ENCODE data around the gene KIAA1671. TPM values are rescaled to one million over a fixed set of nuclear protein-coding genes. Genes with fewer than 3 reads are reported as not detected.
A peak's percentile ranks its signal among the peaks of the same experiment; 100 is the strongest.

The KIAA1671 gene
- total RNA-seq, 1 experiment from 2014 or later, result 7.3 TPM

DNA sequence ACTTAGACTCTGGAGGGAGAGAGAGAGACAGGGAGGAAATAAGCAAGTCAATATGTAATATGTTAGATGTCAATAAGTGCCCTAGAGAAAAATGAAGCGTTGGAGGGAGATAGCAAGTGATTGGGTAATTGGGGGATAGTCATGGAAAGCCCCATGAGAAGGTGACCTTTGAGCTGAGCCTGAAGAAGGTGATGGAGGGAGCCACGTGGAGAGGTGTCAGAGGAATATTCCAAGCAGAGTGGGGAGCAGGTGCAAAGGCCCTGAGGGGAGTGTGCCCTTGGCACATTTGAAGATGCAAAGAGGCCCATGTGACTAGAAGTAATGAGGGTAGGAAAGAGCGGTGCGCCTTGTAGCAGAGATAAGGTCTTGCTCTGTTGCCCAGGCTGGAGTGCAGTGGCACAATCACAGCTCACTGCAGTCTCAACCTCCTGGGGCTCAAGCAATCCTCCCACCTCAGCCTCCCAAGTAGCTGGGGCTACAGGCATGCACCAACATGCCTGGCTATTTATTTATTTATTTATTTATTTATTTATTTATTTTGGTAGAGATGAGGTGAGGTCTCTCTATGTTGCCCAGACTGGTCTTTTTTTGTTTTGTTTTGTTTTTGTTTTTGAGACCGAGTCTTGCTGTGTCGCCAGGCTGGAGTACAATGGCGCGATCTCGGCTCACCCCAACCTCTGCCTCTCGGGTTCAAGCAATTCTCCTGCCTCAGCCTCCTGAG, 8.1 kb upstream of the KIAA1671 start:
- Histone ChIP-seq H3K36me3 (replicated peaks; ENCODE audit: control insufficient read depth, insufficient read depth, low read length) (no peaks in the 10 kb centered on the region), H3K4me3 (ENCODE audit: insufficient read depth, low read depth, low read length) (no peak overlapping the region), H3K27me3 (ENCODE audit: control insufficient read depth, insufficient read depth, low read length) (no peaks in the 10 kb centered on the region)
- no peak for DNase-seq

DNA sequence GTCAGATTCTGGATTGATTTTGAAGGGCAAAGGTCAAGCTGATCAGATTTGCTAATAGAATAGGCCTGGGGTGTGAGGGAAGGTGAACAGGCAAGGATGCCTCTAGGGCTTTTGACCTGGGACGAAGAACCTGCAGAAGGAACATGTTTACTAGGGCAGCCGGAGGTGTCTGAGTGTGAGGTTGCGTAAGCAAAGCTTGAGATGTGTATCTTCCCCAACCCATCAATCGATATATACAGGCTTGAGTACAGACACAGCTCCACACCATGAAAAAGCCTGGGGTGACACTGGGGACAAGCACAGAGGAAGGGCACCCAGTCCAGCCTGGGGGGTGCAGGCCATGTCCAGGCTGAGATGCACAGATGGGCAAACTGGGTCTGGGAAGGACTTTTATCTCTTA, 7.1 kb upstream of the KIAA1671 start:
- Histone ChIP-seq H3K27me3 (ENCODE audit: control insufficient read depth, insufficient read depth, low read length) (no peaks in the 10 kb centered on the region), H3K36me3 (replicated peaks; ENCODE audit: control insufficient read depth, insufficient read depth, low read length) (no peaks in the 10 kb centered on the region), H3K4me3 (ENCODE audit: insufficient read depth, low read depth, low read length) (no peak overlapping the region)
- DNase-seq, result no peak

DNA sequence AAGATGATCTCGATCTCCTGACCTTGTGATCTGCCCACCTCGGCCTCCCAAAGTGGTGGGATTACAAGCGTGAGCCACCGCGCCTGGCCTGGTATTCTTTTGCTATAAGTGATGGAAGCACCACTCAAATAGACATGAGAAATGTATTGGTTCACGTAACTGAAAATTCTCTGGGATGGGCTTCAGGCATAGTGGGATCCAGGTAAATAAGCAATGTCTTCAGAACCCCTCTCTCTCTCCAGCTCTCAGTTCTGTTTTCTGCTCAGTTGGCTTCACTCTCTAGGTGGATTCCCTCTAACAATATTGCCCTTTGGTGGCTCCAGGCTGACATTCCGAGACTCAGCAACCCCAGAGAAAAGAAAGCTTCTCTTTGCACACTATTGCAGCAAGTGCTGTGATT, 5.1 kb upstream of the KIAA1671 start:
- Histone ChIP-seq H3K27me3 (ENCODE audit: control insufficient read depth, insufficient read depth, low read length) (no peaks in the 10 kb centered on the region), H3K4me3 (ENCODE audit: insufficient read depth, low read depth, low read length) (no peak overlapping the region), H3K36me3 (replicated peaks; ENCODE audit: control insufficient read depth, insufficient read depth, low read length) (no peaks in the 10 kb centered on the region)
- DNase-seq, result no peak

DNA sequence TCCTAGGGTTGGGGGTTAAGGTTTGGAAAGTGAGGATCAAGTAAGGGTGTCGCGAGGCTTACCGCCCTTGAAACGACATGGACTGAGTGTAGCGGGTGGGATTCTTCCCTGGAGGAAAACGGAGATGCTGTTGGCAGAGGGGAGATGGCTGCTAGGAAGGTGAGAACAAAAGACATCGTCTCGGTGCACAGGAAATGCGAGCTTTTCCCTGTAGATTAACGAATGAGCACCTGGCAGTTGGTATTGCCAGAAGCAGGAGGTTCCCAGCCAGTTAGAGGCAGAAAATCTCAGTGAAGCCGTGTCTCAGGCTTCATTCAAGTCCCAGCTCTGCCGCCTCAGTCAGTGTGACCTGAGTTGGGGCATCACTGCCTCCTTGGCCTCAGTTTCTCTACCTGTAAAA, 4.6 kb upstream of the KIAA1671 start:
- Histone ChIP-seq H3K27me3 (ENCODE audit: control insufficient read depth, insufficient read depth, low read length) (no peaks in the 10 kb centered on the region), H3K4me3 (ENCODE audit: insufficient read depth, low read depth, low read length) (no peak overlapping the region), H3K36me3 (replicated peaks; ENCODE audit: control insufficient read depth, insufficient read depth, low read length) (no peaks in the 10 kb centered on the region)
- no peak for DNase-seq

DNA sequence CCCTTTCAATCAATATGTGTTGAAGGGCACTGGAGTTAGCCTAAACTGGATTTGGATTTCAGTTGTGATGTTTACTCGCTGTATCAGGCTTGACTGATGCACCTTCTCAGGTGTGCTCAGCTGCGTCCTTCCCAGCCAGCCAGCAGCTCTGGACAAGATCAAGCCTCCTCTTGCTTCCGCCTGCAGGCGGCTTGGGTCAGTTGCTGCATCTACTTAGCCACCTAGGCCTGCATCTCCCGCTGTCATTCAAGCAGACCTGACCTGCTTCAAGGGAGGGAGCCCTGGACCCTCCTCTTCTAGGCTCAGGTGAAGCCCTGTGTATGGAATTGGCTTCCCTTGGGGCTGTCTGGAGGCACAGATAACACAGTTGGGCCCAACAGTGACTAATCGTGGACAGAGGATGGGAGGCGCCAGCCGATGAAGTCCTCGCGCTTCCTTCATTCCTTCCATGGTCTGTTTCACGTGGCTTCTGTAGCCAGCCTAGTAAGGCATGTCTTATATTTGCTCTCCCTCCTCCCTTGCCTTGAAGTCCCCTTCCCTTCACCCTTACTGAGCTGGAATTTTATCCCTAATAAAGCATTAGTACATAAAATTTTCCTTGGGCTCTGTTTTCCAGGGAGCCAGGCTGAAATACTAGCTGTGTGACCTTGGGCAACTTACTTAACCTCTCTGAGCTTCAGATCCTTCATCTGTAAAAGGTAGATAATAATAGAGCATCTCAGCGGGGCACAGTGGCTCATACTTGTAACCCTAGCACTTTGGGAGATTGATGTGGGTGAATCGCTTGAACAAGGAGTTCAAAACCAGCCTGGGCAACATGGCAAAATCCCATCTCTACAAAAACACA, 3.9 kb upstream of the KIAA1671 start:
- H3K36me3 ChIP-seq (replicated peaks; ENCODE audit: control insufficient read depth, insufficient read depth, low read length), result no peaks in the 10 kb centered on the region
- DNase-seq, result peak; percentile 52
- no peaks in the 10 kb centered on the region; the same call in 1 of the 2 replicates for H3K27me3 ChIP-seq (ENCODE audit: control insufficient read depth, insufficient read depth, low read length)
- H3K4me3 ChIP-seq (ENCODE audit: insufficient read depth, low read depth, low read length), result no peak overlapping the region

DNA sequence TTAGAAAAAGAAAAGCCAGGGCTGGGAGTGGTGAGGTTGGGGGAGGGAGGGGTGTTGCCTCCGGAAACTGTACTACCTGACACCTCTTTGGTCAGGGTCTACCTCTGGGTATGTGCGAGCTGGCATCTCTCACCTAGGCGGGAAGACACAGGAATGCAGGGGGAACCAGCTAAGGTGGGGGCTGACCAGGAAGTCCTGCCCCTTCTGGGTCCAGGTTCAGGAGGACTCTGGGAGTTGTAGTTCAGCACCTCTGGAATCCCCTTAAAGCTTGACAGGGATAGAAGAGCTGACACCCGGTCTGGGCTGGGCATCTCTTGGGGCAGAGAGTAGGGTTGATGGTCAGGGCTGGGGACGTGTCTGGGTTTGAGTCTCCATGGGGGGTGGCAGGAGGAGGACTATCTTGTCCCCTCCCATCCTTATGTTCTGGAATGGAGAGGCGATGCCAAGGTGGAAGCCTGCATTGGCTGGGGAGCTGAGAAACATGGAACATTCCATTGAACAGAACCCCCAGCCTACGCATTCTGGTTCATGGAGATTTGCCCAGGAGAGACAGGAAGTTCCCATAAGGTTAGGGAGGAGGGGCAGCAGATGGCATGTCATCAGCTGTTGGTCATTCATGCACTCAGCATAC, 2.1 kb upstream of the KIAA1671 start:
- Histone ChIP-seq H3K36me3 (replicated peaks; ENCODE audit: control insufficient read depth, insufficient read depth, low read length) (no peaks in the 10 kb centered on the region), H3K27me3 (ENCODE audit: control insufficient read depth, insufficient read depth, low read length) (no peaks in the 10 kb centered on the region; the same call in 1 of the 2 replicates), H3K4me3 (ENCODE audit: insufficient read depth, low read depth, low read length) (peak overlapping the region; percentile 26)
- DNase-seq, result peak; percentile 87

DNA sequence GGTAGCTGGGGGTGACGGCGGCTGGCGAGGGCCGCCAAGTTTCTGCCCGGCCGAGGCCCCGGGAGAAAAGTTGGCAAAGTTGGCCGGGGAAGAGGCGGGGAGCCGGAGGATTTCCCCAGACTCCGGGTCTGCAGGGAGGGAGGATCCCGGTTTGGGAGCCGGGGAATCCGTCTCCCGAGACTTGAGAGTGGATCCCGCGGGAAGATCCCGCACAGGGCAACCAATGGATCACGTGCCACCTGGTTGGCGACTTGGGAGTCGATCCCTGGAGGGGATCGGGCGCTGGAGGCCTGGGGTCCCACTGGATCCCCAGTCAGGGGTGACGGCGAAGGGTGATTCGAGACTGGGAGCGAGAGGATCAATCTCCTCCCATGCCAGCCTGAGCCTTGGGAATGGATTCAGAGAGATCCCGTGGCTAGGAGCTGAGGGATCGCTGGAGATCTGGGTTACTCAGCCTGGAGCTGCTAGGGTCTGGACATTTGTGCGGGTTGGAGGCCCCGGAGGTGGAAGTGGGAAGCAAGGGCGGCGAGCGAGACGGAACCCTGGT, 394 bp downstream of the KIAA1671 start:
- peak; percentile 90 for DNase-seq
- Histone ChIP-seq H3K36me3 (replicated peaks; ENCODE audit: control insufficient read depth, insufficient read depth, low read length) (no peaks in the 10 kb centered on the region), H3K4me3 (ENCODE audit: insufficient read depth, low read depth, low read length) (peak overlapping the region; percentile 74), H3K27me3 (ENCODE audit: control insufficient read depth, insufficient read depth, low read length) (no peaks in the 10 kb centered on the region; the same call in 1 of the 2 replicates)

DNA sequence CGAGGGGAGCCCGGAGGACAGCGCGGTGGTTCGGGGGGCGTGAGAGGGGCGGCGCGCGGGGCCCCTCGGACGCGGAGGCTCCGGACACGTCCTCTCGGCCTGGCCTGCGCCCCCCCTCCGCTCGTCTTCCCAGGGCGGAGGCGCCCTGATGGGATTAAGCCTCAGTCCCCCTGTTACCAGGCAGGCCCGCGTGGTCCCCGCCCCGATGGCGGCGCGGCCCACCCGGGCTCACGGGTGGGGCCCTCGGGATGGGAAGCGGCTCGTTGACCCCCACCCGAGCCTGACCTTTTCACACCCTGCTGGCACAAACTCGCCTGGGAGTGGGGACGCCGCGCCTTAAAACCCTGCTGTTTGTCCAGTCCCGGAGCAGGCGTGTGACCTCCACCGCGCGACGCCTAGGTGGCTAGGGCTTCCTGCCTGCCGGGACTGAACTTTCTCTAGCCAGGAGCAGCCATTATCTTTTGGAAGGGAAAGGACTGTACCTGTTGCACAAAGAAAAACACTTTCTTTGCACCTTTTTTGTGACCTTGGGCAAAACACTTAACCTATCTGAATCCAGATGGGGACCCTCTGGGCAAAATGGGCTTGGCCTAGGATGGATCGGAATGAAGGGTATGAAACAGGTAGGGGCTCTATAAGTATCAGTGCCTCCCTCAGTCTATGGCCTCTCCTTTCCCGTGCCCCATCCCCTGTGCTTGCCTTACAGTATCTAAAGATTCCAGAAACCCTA, 1.0 kb downstream of the KIAA1671 start:
- H3K36me3 ChIP-seq (replicated peaks; ENCODE audit: control insufficient read depth, insufficient read depth, low read length), result no peaks in the 10 kb centered on the region
- H3K4me3 ChIP-seq (ENCODE audit: insufficient read depth, low read depth, low read length), result peak overlapping the region; percentile 74
- DNase-seq, result peak; percentile 82
- H3K27me3 ChIP-seq (ENCODE audit: control insufficient read depth, insufficient read depth, low read length), result no peaks in the 10 kb centered on the region; the same call in 1 of the 2 replicates

DNA sequence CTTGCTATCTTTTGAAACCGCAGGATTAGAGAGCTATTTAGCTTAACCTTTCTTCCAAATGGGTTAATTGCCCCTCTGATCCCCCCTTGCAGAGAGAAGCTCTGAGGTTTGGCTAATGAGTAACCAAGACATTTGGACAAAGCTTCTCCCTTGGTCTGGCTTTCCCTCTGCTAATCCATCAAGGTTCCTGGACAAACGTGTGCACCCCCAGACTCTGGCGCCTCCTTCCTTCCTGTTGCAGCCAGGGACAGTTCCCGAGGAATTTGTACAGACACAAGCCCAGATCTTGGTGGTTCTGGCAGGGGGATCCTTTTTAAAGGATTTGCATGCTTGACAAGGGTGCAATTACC, 1.6 kb downstream of the KIAA1671 start:
- Histone ChIP-seq H3K4me3 (ENCODE audit: insufficient read depth, low read depth, low read length) (peak overlapping the region; percentile 74), H3K27me3 (ENCODE audit: control insufficient read depth, insufficient read depth, low read length) (no peaks in the 10 kb centered on the region; the same call in 1 of the 2 replicates), H3K36me3 (replicated peaks; ENCODE audit: control insufficient read depth, insufficient read depth, low read length) (no peaks in the 10 kb centered on the region)
- no peak for DNase-seq

DNA sequence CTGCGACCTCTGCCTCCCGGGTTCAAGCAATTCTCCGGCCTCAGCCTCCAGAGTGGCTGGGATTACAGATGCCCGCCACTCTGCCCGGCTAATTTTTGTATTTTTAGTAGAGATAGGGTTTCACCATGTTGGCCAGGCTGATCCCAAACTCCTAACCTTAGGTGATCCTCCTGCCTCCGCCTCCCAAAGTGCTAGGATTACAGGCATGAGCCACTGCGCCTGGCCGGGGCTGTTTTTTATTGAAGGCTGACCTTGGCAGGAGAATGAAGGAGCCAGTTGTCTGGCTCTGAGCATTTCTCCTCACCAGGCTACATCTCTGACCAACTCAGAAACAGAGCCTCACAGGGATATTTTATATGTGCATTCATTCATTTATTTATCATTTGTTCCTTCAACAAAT, 2.3 kb downstream of the KIAA1671 start:
- no peak overlapping the region for H3K4me3 ChIP-seq (ENCODE audit: insufficient read depth, low read depth, low read length)
- no peak for DNase-seq
- H3K36me3 ChIP-seq (replicated peaks; ENCODE audit: control insufficient read depth, insufficient read depth, low read length), result no peaks in the 10 kb centered on the region
- no peaks in the 10 kb centered on the region; the same call in 1 of the 2 replicates for H3K27me3 ChIP-seq (ENCODE audit: control insufficient read depth, insufficient read depth, low read length)

DNA sequence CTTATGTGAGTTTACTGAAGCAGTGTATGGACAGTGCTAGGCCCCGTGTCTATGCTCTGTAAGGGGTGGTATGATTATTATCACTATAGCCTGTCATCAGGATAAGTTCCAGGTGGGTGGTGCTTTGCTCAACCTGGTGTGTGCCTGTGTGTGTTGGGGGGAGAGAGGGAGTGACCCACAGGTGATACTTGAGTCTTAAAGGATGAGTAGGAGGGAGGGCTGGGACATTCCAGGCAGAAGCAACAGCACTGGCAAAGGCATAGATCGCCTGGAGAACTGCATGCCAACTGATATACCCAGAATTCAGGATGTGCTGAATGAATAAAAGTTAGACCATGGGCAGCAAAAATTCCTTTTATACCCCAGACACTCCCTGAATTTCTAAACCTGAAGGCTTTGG, 4.5 kb downstream of the KIAA1671 start:
- Histone ChIP-seq H3K27me3 (ENCODE audit: control insufficient read depth, insufficient read depth, low read length) (no peaks in the 10 kb centered on the region; the same call in 1 of the 2 replicates), H3K4me3 (ENCODE audit: insufficient read depth, low read depth, low read length) (no peak overlapping the region), H3K36me3 (replicated peaks; ENCODE audit: control insufficient read depth, insufficient read depth, low read length) (no peaks in the 10 kb centered on the region)
- no peak for DNase-seq

DNA sequence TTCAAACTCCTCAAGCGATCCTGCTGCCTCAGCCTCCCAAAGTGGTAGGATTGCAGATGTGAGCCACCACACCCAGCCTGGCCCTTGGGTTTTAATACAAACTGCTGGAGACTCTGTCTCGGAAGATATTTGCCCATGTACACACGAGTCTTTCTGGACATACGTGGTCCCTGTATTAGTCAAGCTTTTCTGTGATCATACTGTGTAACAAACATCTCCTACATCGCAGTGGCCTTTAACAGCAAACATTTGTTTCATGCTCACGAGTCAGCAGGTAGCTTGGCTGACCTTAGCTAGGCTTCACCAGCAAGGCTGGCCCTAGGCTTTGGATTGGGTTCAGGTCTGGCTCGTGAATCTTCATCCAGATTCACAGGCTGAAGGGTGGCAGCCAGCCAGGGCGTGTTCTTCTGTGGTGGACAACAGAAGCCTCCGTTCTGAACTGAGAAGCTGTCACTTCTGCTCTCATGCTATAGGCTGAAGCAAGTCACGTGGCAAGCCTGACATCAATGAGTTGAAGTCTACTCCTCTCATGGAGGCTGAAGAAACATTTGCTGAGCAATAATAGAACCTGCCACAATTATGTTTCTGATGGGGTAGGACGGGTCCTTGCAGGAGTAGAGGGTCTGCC, 8.8 kb downstream of the KIAA1671 start:
- Histone ChIP-seq H3K4me3 (ENCODE audit: insufficient read depth, low read depth, low read length) (no peak overlapping the region), H3K36me3 (replicated peaks; ENCODE audit: control insufficient read depth, insufficient read depth, low read length) (no peaks in the 10 kb centered on the region), H3K27me3 (ENCODE audit: control insufficient read depth, insufficient read depth, low read length) (no peaks in the 10 kb centered on the region)
- DNase-seq, result no peak

DNA sequence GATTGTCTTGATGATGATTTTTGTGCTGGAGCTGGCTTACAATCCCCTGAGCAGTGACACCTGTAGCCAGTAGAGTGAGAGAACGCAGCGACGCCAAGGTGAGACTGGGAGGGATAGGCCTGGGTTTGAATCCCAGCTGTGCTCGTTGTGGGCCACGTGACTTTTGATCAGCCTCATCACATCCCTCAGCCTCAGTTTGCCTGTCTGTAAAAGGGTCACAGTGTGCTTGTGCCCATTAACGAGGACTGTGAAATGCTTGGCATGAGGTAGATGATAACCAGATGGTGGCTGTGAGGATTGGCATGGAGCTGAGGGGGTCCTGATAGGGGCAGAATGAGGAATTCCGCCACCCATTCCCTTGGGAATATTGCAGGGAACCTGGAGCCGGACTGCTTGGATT, 9.6 kb downstream of the KIAA1671 start:
- DNase-seq, result no peak
- Histone ChIP-seq H3K4me3 (ENCODE audit: insufficient read depth, low read depth, low read length) (no peak overlapping the region), H3K36me3 (replicated peaks; ENCODE audit: control insufficient read depth, insufficient read depth, low read length) (no peaks in the 10 kb centered on the region), H3K27me3 (ENCODE audit: control insufficient read depth, insufficient read depth, low read length) (no peaks in the 10 kb centered on the region)

DNA sequence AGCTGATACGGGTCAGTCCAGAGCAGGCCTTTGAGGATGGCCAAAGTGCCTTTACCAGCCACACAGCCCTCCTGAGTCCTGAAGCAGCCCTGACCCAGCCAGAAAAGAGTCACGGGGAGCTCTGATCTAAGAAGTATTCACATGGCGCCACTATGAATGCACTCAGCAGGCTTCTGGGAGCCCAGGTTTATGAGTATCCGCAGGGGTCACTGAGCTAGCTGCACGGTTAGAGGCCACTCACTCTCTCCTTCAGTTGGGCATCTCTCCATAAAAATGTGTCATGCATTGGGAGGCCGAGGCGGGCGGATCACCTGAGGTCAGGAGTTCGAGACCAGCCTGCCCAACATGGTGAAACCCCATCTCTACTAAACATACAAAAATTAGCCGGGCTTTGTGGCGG, 10.3 kb downstream of the KIAA1671 start:
- no peak overlapping the region for H3K4me3 ChIP-seq (ENCODE audit: insufficient read depth, low read depth, low read length)
- H3K27me3 ChIP-seq (ENCODE audit: control insufficient read depth, insufficient read depth, low read length), result no peaks in the 10 kb centered on the region
- no peaks in the 10 kb centered on the region for H3K36me3 ChIP-seq (replicated peaks; ENCODE audit: control insufficient read depth, insufficient read depth, low read length)
- no peak for DNase-seq
